ENCODE data around the gene BBLN. TPM values are rescaled to one million over a fixed set of nuclear protein-coding genes. Genes with fewer than 3 reads are reported as not detected.

Gene BBLN
- total and polyA plus RNA-seq, 2 donors (not counting 1 experiment from before 2014, with no cell fraction given): 44.3 to 148 TPM

GRCh38 chr9:128169925-128170324 lies 9.9 kb downstream of the BBLN start:
- H2AFZ ChIP-seq (ENCODE audit: insufficient read depth, low read depth, low read length, poor library complexity, severe bottlenecking): no peak overlapping the region
- H3K9me3 Mint-ChIP-seq (ENCODE audit: insufficient read depth): no peaks in the 10 kb centered on the region
- DNase-seq (no peak), ATAC-seq (ENCODE audit: low read depth) (no peak)
- no peak overlapping the region for H3K27ac ChIP-seq (ENCODE audit: low read length in 2 of 2)
- intact Hi-C loops (cut with micrococcal nuclease): no loop called here
- H3K4me1 ChIP-seq (ENCODE audit: control insufficient read depth in 2 of 2, insufficient read depth in 2 of 2, low read length in 2 of 2): no peaks in the 10 kb centered on the region
- TF ChIP-seq CTCF (IDR thresholded peaks at IDR 0.05) (no peak), EZH2 (IDR thresholded peaks at IDR 0.05; ENCODE audit: borderline replicate concordance, insufficient read depth, low read depth, low read length, poor library complexity, severe bottlenecking) (no peak)
- ChIA-PET POLR2A (interaction anchor here (0.9 kb wide), 1 partner anchor 9 kb away, joined by 3 read pairs; no protein-coding TSS in a partner anchor), CTCF (no interaction called here)
- 96% methylated on average over 6 of the region's 8 CpGs for WGBS (ENCODE audit: insufficient coverage)
- H4K20me1 ChIP-seq (ENCODE audit: control insufficient read depth, insufficient read depth, low read length, poor library complexity, severe bottlenecking): no peaks in the 10 kb centered on the region
- H3K27me3 ChIP-seq (replicated peaks in 1 of 4; ENCODE audit: control extremely low read depth in 1 of 4, control insufficient read depth in 3 of 4, insufficient read depth in 4 of 4, low read length in 3 of 4): no peaks in the 10 kb centered on the region
- H3K27ac Mint-ChIP-seq: no peak overlapping the region
- no peaks in the 10 kb centered on the region for H3K4me1 Mint-ChIP-seq
- no peak overlapping the region for H3K4me3 Mint-ChIP-seq
- no peak overlapping the region for H3K9ac ChIP-seq (ENCODE audit: low read length)
- peaks cover 6 to 43% of the 10 kb centered on the region in 2 experiments for H3K36me3 ChIP-seq (replicated peaks in 1 of 2; ENCODE audit: control extremely low read depth in 1 of 2, control insufficient read depth in 1 of 2, extremely low read depth in 1 of 2, insufficient read depth in 2 of 2, low read length in 1 of 2)
- no peak overlapping the region for H3K4me3 ChIP-seq (ENCODE audit: control extremely low read depth in 1 of 5, extremely low read depth in 1 of 5, insufficient read depth in 1 of 5, low read depth in 2 of 5, low read length in 4 of 5)
- no peak overlapping the region for H3K4me2 ChIP-seq (replicated peaks; ENCODE audit: low read depth, low read length, poor library complexity, severe bottlenecking)
- no peaks in the 10 kb centered on the region for H3K9me3 ChIP-seq (ENCODE audit: control extremely low read depth in 1 of 3, control insufficient read depth in 2 of 3, insufficient read depth in 1 of 3, low read length in 2 of 3)
- peaks cover 6% of the 10 kb centered on the region for H3K79me2 ChIP-seq (ENCODE audit: control insufficient read depth, insufficient read depth, low read length)
- no peaks in the 10 kb centered on the region for H3K27me3 Mint-ChIP-seq

- H3K79me2 ChIP-seq (ENCODE audit: control insufficient read depth, insufficient read depth, low read length): peaks cover 6% of the 10 kb centered on the region
- H4K20me1 ChIP-seq (ENCODE audit: control insufficient read depth, insufficient read depth, low read length, poor library complexity, severe bottlenecking): no peaks in the 10 kb centered on the region
- no peak overlapping the region for H3K4me2 ChIP-seq (replicated peaks; ENCODE audit: low read depth, low read length, poor library complexity, severe bottlenecking)
- ATAC-seq (ENCODE audit: low read depth): no peak
- no peak overlapping the region for H3K27ac Mint-ChIP-seq
- H3K4me3 ChIP-seq (ENCODE audit: control extremely low read depth in 1 of 5, extremely low read depth in 1 of 5, insufficient read depth in 1 of 5, low read depth in 2 of 5, low read length in 4 of 5): no peak overlapping the region
- POLR2A ChIA-PET: no interaction called here
- intact Hi-C loops (cut with micrococcal nuclease): no loop called here
- no CpG with 5 or more reads among the region's 4 CpGs for WGBS (ENCODE audit: insufficient coverage)
- no peaks in the 10 kb centered on the region for H3K4me1 Mint-ChIP-seq
- CTCF ChIA-PET: no interaction called here
- no peak overlapping the region for H3K27ac ChIP-seq (ENCODE audit: low read length in 2 of 2)
- no peak overlapping the region for H3K4me3 Mint-ChIP-seq
- peaks cover 0 to 6% (median 0%) of the 10 kb centered on the region in 3 donors for H3K9me3 ChIP-seq (ENCODE audit: control extremely low read depth in 1 of 3, control insufficient read depth in 2 of 3, insufficient read depth in 1 of 3, low read length in 2 of 3)
- no peak overlapping the region for H2AFZ ChIP-seq (ENCODE audit: insufficient read depth, low read depth, low read length, poor library complexity, severe bottlenecking)
- H3K27me3 Mint-ChIP-seq: no peaks in the 10 kb centered on the region
- no peak overlapping the region for H3K9ac ChIP-seq (ENCODE audit: low read length)
- peaks cover 2 to 53% of the 10 kb centered on the region in 2 experiments for H3K36me3 ChIP-seq (replicated peaks in 1 of 2; ENCODE audit: control extremely low read depth in 1 of 2, control insufficient read depth in 1 of 2, extremely low read depth in 1 of 2, insufficient read depth in 2 of 2, low read length in 1 of 2)
- no peaks in the 10 kb centered on the region for H3K4me1 ChIP-seq (ENCODE audit: control insufficient read depth in 2 of 2, insufficient read depth in 2 of 2, low read length in 2 of 2)
- no peak for DNase-seq
- TF ChIP-seq CTCF (IDR thresholded peaks at IDR 0.05): no peak
- TF ChIP-seq EZH2 (IDR thresholded peaks at IDR 0.05; ENCODE audit: borderline replicate concordance, insufficient read depth, low read depth, low read length, poor library complexity, severe bottlenecking): no peak
- no peaks in the 10 kb centered on the region for H3K27me3 ChIP-seq (replicated peaks in 1 of 4; ENCODE audit: control extremely low read depth in 1 of 4, control insufficient read depth in 3 of 4, insufficient read depth in 4 of 4, low read length in 3 of 4)
- H3K9me3 Mint-ChIP-seq (ENCODE audit: insufficient read depth): no peaks in the 10 kb centered on the region
Measured at GRCh38 chr9:128174062-128174461, 14.0 kb downstream of the BBLN start.

Data from B cell (primary cell).